Liver (tissue), 9 donors: Measurements from ENCODE around the gene CCT2. TPM values are rescaled to one million over a fixed set of nuclear protein-coding genes. Genes with fewer than 3 reads are reported as not detected.

Experiments
- DNase-seq: peaks from one replicate; pipeline ENCODE4 v3.0.0-alpha.2; 2017; ENCODE audit warnings: low spot score
- H3K27ac ChIP-seq, 2 donors: one replicate each; pipeline ENCODE4 v1.7.0; 2013; ENCODE audit warnings: inconsistent platforms in 2 of 2, low read length in 2 of 2, control low read depth in 1 of 2, low read depth in 1 of 2, mild to moderate bottlenecking in 1 of 2
- H3K27me3 ChIP-seq, 4 donors: one replicate each; pipeline versions ENCODE4 v1.6.1 to v1.7.0; 2013; ENCODE audit warnings: low read length in 3 of 4, inconsistent platforms in 1 of 4, mild to moderate bottlenecking in 1 of 4, moderate library complexity in 1 of 4; ENCODE audit not compliant: control insufficient read depth in 4 of 4, insufficient read depth in 4 of 4
- H3K36me3 ChIP-seq, 4 donors: one replicate each; pipeline versions ENCODE4 v1.6.1 to v1.7.0; 2013; ENCODE audit warnings: low read length in 3 of 4, mild to moderate bottlenecking in 3 of 4, low read depth in 1 of 4, moderate library complexity in 1 of 4; ENCODE audit not compliant: control insufficient read depth in 4 of 4, insufficient read depth in 3 of 4
- H3K4me1 ChIP-seq, 4 donors: one replicate each; pipeline versions ENCODE4 v1.6.1 to v1.7.0; 2013; ENCODE audit warnings: low read length in 3 of 4, mild to moderate bottlenecking in 3 of 4, moderate library complexity in 1 of 4; ENCODE audit not compliant: control insufficient read depth in 4 of 4, insufficient read depth in 4 of 4
- H3K4me3 ChIP-seq, 3 donors: one replicate each; pipeline versions ENCODE4 v1.6.1 to v1.7.0; 2013; ENCODE audit warnings: low read length in 3 of 3, control low read depth in 1 of 3, low read depth in 1 of 3, mild to moderate bottlenecking in 1 of 3
- H3K9ac ChIP-seq, 2 donors: one replicate each; pipeline ENCODE4 v1.7.0; 2013; ENCODE audit warnings: low read length in 2 of 2, mild to moderate bottlenecking in 2 of 2, moderate library complexity in 2 of 2, control low read depth in 1 of 2, low read depth in 1 of 2
- H3K9me3 ChIP-seq, 4 donors: one replicate each; pipeline versions ENCODE4 v1.6.1 to v1.7.0; 2013; ENCODE audit warnings: low read length in 3 of 4; ENCODE audit not compliant: control insufficient read depth in 4 of 4
- EGR1 ChIP-seq, 2 donors: IDR thresholded peaks; 2 replicates each; pipeline ENCODE4 v1.6.1; 2016 to 2018; ENCODE audit warnings: antibody characterized with exemption in 2 of 2, low read depth in 2 of 2
- FOXA1 ChIP-seq: IDR thresholded peaks from 2 replicates; pipeline ENCODE4 v1.6.1; 2016; ENCODE audit warnings: antibody characterized with exemption
- FOXA2 ChIP-seq: IDR thresholded peaks from 2 replicates; pipeline ENCODE4 v1.6.1; 2016; ENCODE audit warnings: antibody characterized with exemption
- GABPA ChIP-seq, 2 donors: IDR thresholded peaks in 1 of 2; conservative IDR thresholded peaks in 1 of 2; 2 replicates each; pipeline ENCODE4 v1.6.1; 2016; ENCODE audit warnings: antibody characterized with exemption in 2 of 2, mild to moderate bottlenecking in 1 of 2, moderate library complexity in 1 of 2
- HNF4A ChIP-seq, 2 donors: conservative IDR thresholded peaks; 2 replicates each; pipeline ENCODE4 v1.6.1; 2016; ENCODE audit warnings: antibody characterized with exemption in 2 of 2, mild to moderate bottlenecking in 2 of 2
- HNF4G ChIP-seq: IDR thresholded peaks from 2 replicates; pipeline ENCODE4 v1.6.1; 2016; ENCODE audit warnings: antibody characterized with exemption
- JUND ChIP-seq, 2 donors: IDR thresholded peaks; 2 replicates each; pipeline ENCODE4 v1.6.1; 2016; ENCODE audit warnings: antibody characterized with exemption in 2 of 2
- NR2F2 ChIP-seq: IDR thresholded peaks from 2 replicates; pipeline ENCODE4 v1.6.1; 2016; ENCODE audit warnings: antibody characterized with exemption
- RXRA ChIP-seq, 2 donors: IDR thresholded peaks; 2 replicates each; pipeline ENCODE4 v1.6.1; 2017 to 2018; ENCODE audit warnings: antibody characterized with exemption in 2 of 2, mild to moderate bottlenecking in 1 of 2
- SP1 ChIP-seq: IDR thresholded peaks from 2 replicates; pipeline ENCODE4 v1.6.1; 2018; ENCODE audit warnings: antibody characterized with exemption, mild to moderate bottlenecking
- TAF1 ChIP-seq: conservative IDR thresholded peaks from 2 replicates; pipeline ENCODE4 v1.6.1; 2016; ENCODE audit warnings: antibody characterized with exemption, mild to moderate bottlenecking
- YY1 ChIP-seq: IDR thresholded peaks from 2 replicates; pipeline ENCODE4 v1.6.1; 2016; ENCODE audit warnings: antibody characterized with exemption, mild to moderate bottlenecking
- WGBS: extraction: QIAGEN DNeasy Blood & Tissue Kit; methylation state at CpG from one replicate; pipeline ENCODE4 v1.1.7; 2013; 5-methylcytosine and 5-hydroxymethylcytosine counted together
- polyA plus RNA-seq, 2 donors: library from polyadenylated mRNA; stranded (reverse) in 1 of 2; unstranded in 1 of 2; fragments of 200-250 nt in 1 of 2; fragments of >200 nt in 1 of 2; fragmentation: Nextera tagmentation in 1 of 2; extraction: Ambion mirVana in 1 of 2; gene quantifications; one replicate each; pipeline versions ENCODE4 v1.2.1 to v1.2.3, GENCODE V29; 2013 to 2015
- total RNA-seq, 2 donors: library from RNA; depleted of rRNA; stranded (reverse); fragments of >200 nt; gene quantifications; one replicate each; pipeline ENCODE4 v1.2.3, GENCODE V29; 2014
- TF ChIP-seq, protein P1 (sequence below): IDR thresholded peaks from 2 replicates; pipeline ENCODE4 v1.6.1; 2016; ENCODE audit warnings: antibody characterized with exemption
- TF ChIP-seq, protein P2 (sequence below): fragments of 150-350 bp; IDR thresholded peaks from 2 replicates; pipeline ENCODE4 v1.5.1; 2017; ENCODE audit warnings: improper control_type of control experiment, low read depth, low read length; ENCODE audit not compliant: missing input control
- TF ChIP-seq, protein P3 (sequence below): IDR thresholded peaks from 2 replicates; pipeline ENCODE4 v1.6.1; 2016; ENCODE audit warnings: antibody characterized with exemption
- TF ChIP-seq, protein P4 (sequence below): IDR thresholded peaks from 2 replicates; pipeline ENCODE4 v1.6.1; 2016; ENCODE audit warnings: antibody characterized with exemption, mild to moderate bottlenecking
- donor health status: healthy.
- donor health status: healthy.
- donor health status: healthy.
- donor health status: healthy.
- donor health status: healthy.

The CCT2 gene
- total and polyA plus RNA-seq, 4 donors: 43.6 to 145 (median 80.6) TPM

DNA sequence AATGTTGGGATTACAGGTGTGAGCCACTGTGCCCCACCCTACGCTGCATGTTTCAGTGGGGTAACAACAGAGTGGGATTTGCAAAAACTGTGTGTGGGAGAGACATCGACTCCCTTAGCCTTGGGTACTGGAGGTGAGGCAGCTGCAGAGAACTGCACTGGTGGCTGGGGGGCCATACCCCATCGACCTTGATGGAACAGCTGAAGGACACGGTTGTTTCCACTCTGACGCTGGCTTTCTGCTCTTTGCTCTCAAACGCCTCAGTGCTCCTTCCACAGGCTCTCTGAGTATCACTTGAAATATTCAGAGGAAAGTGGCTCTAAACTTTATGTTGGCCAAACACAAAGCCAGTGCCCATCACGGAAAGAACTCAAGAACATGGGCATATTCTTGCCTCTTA lies 56.3 kb downstream of the CCT2 start:
- no peak for TF ChIP-seq FOXA2
- TF ChIP-seq YY1: no peak
- no peak for TF ChIP-seq TAF1
- no peak for TF ChIP-seq FOXA1
- no peak for TF ChIP-seq NR2F2
- no peak for TF ChIP-seq SP1
- TF ChIP-seq EGR1 (IDR thresholded peaks at IDR 0.05; ENCODE audit: low read depth in 2 of 2): no peak

DNA sequence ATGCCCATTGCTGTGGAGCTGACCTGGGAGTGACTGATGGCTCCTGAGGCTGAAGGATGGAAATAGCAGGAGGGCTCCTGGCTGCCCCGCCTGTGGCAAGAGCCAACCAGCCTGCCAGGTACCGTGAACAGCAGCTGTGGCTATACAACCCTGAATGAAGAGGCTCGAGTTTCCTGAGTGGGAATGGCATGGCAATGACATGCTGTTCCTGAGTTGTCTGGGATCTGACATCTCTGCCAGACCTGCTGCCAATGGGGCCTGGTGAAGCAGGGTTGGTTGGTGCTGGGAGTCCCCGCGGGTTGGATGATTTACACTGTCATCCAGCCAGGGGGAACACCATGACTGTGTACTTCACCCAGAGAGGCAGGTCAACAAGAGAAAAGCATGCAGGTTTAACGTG lies 57.3 kb downstream of the CCT2 start:
- Histone ChIP-seq H3K27ac (no peak overlapping the region), H3K4me1 (no peaks in the 10 kb centered on the region), H3K9ac (no peak overlapping the region), H3K36me3 (no peaks in the 10 kb centered on the region), H3K9me3 (no peaks in the 10 kb centered on the region), H3K27me3 (no peaks in the 10 kb centered on the region), H3K4me3 (no peak overlapping the region)
- no peak for DNase-seq
- TF ChIP-seq RXRA (IDR thresholded peaks at IDR 0.05) (no peak), FOXA1 (no peak), SP1 (no peak), JUND (IDR thresholded peaks at IDR 0.05) (no peak), EGR1 (IDR thresholded peaks at IDR 0.05; ENCODE audit: low read depth in 2 of 2) (no peak), TAF1 (no peak), GABPA (IDR thresholded peaks at IDR 0.05 in 1 of 2, conservative IDR thresholded peaks at IDR 0.05 in 1 of 2) (no peak), HNF4G (no peak), NR2F2 (no peak), HNF4A (conservative IDR thresholded peaks at IDR 0.05) (no peak), FOXA2 (no peak)
- TF ChIP-seq, protein P1, sequence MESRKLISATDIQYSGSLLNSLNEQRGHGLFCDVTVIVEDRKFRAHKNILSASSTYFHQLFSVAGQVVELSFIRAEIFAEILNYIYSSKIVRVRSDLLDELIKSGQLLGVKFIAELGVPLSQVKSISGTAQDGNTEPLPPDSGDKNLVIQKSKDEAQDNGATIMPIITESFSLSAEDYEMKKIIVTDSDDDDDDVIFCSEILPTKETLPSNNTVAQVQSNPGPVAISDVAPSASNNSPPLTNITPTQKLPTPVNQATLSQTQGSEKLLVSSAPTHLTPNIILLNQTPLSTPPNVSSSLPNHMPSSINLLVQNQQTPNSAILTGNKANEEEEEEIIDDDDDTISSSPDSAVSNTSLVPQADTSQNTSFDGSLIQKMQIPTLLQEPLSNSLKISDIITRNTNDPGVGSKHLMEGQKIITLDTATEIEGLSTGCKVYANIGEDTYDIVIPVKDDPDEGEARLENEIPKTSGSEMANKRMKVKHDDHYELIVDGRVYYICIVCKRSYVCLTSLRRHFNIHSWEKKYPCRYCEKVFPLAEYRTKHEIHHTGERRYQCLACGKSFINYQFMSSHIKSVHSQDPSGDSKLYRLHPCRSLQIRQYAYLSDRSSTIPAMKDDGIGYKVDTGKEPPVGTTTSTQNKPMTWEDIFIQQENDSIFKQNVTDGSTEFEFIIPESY: no peak
- TF ChIP-seq, protein P2, sequence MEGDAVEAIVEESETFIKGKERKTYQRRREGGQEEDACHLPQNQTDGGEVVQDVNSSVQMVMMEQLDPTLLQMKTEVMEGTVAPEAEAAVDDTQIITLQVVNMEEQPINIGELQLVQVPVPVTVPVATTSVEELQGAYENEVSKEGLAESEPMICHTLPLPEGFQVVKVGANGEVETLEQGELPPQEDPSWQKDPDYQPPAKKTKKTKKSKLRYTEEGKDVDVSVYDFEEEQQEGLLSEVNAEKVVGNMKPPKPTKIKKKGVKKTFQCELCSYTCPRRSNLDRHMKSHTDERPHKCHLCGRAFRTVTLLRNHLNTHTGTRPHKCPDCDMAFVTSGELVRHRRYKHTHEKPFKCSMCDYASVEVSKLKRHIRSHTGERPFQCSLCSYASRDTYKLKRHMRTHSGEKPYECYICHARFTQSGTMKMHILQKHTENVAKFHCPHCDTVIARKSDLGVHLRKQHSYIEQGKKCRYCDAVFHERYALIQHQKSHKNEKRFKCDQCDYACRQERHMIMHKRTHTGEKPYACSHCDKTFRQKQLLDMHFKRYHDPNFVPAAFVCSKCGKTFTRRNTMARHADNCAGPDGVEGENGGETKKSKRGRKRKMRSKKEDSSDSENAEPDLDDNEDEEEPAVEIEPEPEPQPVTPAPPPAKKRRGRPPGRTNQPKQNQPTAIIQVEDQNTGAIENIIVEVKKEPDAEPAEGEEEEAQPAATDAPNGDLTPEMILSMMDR: no peak
- TF ChIP-seq, protein P3, sequence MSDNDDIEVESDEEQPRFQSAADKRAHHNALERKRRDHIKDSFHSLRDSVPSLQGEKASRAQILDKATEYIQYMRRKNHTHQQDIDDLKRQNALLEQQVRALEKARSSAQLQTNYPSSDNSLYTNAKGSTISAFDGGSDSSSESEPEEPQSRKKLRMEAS: no peak
- TF ChIP-seq, protein P4, sequence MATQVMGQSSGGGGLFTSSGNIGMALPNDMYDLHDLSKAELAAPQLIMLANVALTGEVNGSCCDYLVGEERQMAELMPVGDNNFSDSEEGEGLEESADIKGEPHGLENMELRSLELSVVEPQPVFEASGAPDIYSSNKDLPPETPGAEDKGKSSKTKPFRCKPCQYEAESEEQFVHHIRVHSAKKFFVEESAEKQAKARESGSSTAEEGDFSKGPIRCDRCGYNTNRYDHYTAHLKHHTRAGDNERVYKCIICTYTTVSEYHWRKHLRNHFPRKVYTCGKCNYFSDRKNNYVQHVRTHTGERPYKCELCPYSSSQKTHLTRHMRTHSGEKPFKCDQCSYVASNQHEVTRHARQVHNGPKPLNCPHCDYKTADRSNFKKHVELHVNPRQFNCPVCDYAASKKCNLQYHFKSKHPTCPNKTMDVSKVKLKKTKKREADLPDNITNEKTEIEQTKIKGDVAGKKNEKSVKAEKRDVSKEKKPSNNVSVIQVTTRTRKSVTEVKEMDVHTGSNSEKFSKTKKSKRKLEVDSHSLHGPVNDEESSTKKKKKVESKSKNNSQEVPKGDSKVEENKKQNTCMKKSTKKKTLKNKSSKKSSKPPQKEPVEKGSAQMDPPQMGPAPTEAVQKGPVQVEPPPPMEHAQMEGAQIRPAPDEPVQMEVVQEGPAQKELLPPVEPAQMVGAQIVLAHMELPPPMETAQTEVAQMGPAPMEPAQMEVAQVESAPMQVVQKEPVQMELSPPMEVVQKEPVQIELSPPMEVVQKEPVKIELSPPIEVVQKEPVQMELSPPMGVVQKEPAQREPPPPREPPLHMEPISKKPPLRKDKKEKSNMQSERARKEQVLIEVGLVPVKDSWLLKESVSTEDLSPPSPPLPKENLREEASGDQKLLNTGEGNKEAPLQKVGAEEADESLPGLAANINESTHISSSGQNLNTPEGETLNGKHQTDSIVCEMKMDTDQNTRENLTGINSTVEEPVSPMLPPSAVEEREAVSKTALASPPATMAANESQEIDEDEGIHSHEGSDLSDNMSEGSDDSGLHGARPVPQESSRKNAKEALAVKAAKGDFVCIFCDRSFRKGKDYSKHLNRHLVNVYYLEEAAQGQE: no peak
- whole genome bisulfite sequencing: 85% methylated on average over 6 of the region's 6 CpGs

More for the DNA sequence above, 56.3 kb downstream of the CCT2 start:
- Histone ChIP-seq H3K27me3 (no peaks in the 10 kb centered on the region), H3K27ac (no peak overlapping the region), H3K9me3 (no peaks in the 10 kb centered on the region), H3K36me3 (no peaks in the 10 kb centered on the region), H3K4me1 (no peaks in the 10 kb centered on the region), H3K4me3 (no peak overlapping the region), H3K9ac (no peak overlapping the region)
- DNase-seq: no peak
- WGBS: 92% methylated on average over 7 of the region's 7 CpGs
